ENCODE data around the gene BTN2A1.
"Not testable (repeated sequence)": the region's sequence is repeated elsewhere in the genome, so short reads cannot be mapped to it uniquely, and the experiment has no call there.

BTN2A1 gene

GRCh38 chr6:26457806-26458688 lies at the start of gene BTN2A1:
Gene BTN2A1 (plus strand): TSS chr6:26457955. CDS start chr6:26458637, 682 bp downstream.
- peak; percentile 16 to 23 for DNase-seq (ENCODE audit: low read depth in 2 of 2)

DNA sequence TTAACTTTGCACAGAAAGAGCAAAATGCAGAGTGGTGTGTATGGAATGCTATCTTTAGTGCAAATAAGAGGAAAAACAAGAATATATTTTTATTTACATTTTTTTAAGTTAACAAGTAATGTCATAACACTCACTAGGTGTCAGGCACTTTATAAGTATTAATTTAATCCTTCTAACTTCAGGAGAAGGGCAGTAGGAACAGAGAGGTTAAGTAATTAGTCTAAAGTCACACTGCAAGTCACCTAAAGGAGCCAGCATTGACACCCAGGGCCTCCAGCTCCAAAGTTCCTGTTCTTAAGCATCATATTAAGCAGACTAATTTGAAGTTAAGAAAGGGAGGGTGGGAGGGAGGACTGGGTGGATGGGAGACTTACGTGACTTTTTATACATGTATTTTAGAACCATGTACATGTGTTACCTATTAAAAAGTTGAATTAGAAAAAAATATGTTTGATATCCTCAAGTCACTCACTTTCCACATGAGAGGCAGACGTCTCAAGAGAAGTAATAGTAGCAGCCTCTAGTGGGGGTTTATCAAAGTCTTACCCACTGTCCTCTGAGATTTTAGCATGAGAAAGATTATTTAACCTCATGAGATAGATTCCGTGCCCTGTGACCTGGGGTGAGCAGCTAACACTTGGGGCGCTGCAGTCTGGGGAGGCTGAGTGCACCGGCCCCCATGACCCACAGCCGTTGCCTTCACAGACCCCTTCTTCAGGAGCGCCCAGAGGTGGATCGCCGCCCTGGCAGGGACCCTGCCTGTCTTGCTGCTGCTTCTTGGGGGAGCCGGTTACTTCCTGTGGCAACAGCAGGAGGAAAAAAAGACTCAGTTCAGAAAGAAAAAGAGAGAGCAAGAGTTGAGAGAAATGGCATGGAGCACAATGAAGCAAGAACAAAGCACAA lies 48.7 kb upstream of the BTN2A1 start:
- DNase-seq (ENCODE audit: low read depth in 2 of 2), result no peak

GRCh38 chr6:26411751-26412150 lies 46.0 kb upstream of the BTN2A1 start:
- DNase-seq (ENCODE audit: low read depth in 2 of 2), result no peak

DNA sequence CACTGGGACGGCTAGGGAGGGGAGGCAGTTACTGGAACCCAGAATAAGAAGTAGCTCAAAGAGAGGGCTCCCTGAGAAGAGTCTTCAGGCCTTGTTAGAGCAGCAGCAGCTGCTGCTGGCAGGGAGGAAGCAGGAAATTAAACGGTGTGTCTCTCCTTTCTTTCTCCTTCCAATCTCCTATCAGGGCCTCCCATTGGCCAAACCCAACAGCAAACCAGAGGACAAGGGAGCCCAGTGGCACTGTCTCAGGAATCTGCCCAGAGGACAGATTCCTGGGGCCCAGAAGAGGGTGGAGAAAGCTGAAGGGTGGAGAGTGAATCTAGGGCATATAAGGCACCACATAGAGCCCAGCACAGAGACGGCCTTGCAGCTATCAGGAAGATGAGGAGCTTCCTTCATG lies 45.5 kb upstream of the BTN2A1 start:
- no peak for DNase-seq (ENCODE audit: low read depth in 2 of 2)

- no peak for DNase-seq (ENCODE audit: low read depth in 2 of 2)
These were observed 44.8 kb upstream of the BTN2A1 start for GRCh38 chr6:26412954-26413353.

- DNase-seq (ENCODE audit: low read depth in 2 of 2), result no peak
These were observed 43.5 kb upstream of the BTN2A1 start for GRCh38 chr6:26414281-26414680.

- DNase-seq (ENCODE audit: low read depth in 2 of 2), result no peak
These were observed 42.6 kb upstream of the BTN2A1 start for GRCh38 chr6:26415036-26415614.

- no peak for DNase-seq (ENCODE audit: low read depth in 2 of 2)
These were observed 42.0 kb upstream of the BTN2A1 start for GRCh38 chr6:26415791-26416190.

DNA sequence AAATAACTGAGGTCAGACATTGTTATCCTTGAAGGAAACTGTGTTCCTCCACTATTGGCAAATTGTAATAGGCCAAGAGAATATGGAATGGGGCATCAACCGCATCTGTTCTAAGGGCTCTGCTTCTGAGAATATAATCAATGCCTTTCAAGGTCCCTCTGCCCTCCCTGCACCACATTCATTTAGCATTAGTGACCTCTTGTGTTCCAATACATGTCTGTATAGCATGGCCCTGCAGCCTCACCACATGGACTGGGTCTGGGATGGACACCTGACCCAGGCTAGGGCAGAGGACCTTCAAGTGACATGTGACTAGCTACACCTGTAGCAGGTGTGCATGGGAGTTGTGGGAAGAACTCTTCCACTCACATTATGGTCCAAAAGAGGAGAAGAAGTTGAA lies 41.5 kb upstream of the BTN2A1 start:
- DNase-seq (ENCODE audit: low read depth in 2 of 2), result no peak

DNA sequence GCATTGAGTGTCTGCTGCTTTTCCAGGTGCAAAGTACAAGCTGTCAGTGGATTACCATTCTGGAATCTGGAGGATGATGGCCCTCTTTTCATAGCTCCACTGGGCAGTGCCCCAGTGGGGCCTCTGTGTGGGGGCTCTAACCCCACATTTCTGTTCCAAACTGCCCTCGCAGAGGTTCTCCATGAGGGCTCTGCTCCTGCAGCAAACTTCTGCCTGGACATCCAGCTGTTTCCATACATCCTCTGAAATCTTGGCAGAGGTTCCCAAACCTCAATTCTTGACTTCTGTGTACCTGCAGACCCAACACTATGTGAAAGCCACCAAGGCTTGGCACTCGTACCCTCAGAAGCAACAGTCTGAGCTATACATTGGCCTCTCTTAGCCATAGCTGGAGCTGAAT lies 39.7 kb upstream of the BTN2A1 start:
- DNase-seq (ENCODE audit: low read depth in 2 of 2), result not testable (repeated sequence)

- not testable (repeated sequence) for DNase-seq (ENCODE audit: low read depth in 2 of 2)
These were observed 39.0 kb upstream of the BTN2A1 start for GRCh38 chr6:26418795-26419194.

- DNase-seq (ENCODE audit: low read depth in 2 of 2), result no peak
These were observed 37.0 kb upstream of the BTN2A1 start for GRCh38 chr6:26420688-26421171.

DNA sequence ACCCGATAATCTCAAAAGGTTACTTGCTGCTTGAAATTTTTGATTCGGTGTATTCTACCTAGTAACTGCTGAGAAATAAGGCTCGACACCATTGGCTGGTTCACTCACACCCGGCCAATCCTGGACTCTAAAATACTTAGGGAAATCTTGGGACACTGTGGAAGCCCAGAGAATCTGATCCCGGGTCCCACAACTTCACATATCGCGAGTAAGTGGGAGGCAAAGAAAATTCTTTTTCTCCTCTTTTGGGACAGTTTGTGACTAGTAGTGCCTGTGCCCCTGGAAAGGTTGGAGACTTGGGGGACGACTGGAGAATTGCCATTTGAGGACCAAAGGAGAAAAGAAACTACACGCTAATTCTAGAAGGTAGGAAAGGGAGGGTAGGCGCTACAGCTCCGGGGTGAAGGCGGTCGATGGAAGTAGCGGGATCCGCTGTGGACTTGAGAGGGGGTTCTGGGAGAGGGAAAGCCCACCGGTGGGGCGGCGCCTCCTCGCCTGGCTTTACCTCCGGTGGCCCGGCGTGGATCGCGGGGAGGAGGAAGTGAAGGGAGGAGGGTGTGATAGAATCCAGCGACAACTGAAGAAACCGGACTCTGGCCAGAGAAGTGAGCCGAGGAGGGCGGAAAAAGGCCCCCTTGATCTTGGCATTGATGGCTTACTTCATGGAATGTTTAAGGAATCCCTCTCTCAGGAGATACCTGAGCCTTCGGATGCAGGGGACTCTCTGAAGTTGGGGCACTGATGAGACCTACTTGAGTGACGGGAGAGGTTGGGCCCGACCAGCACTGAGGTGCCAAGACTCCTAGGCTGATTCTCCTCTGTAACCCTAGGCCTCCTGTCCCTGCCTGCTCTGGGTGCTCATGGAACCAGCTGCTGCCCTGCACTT lies 36.3 kb upstream of the BTN2A1 start:
- no peak for DNase-seq (ENCODE audit: low read depth in 2 of 2)

- DNase-seq (ENCODE audit: low read depth in 2 of 2), result no peak
These were observed 35.4 kb upstream of the BTN2A1 start for GRCh38 chr6:26422329-26422728.

GRCh38 chr6:26426691-26427450 lies 30.9 kb upstream of the BTN2A1 start:
- DNase-seq (ENCODE audit: low read depth in 2 of 2), result no peak

DNA sequence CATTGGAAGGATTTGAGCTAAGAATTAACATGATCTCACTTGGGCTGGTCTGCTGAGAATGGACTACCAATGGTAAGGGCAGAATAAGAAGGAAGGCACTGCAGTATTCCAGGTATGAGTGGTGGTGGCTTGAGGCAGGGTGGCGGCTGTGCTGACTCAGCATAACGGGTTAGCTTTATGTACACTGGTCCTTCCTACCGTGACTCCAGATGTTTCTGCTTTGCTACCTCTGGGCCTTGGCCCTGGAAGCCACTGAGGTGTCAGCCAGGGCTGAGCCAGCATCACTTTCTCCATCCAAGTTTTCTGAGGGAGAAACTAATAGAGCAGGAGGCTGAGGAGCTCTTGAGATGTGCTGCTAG lies 30.3 kb upstream of the BTN2A1 start:
- DNase-seq (ENCODE audit: low read depth in 2 of 2), result no peak

DNA sequence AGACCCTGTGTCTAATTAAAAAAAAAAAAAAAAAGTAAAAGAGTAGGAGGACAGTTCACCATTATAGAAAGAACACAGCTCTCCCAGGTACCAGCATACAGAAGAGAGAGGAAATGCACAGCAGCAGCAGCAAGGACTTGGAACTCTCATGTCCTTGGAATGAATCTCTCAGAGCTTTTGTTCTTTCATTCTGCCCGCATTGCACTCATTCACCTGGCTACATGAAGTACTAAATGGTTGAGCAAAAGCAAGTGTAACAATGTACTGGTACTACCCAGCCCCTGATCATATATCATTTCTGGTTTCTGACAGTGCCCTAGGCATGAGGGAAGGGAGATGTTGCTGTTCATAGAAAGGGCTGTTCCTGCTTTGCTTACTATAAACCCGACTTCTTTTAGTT lies 29.5 kb upstream of the BTN2A1 start:
- DNase-seq (ENCODE audit: low read depth in 2 of 2), result no peak

DNA sequence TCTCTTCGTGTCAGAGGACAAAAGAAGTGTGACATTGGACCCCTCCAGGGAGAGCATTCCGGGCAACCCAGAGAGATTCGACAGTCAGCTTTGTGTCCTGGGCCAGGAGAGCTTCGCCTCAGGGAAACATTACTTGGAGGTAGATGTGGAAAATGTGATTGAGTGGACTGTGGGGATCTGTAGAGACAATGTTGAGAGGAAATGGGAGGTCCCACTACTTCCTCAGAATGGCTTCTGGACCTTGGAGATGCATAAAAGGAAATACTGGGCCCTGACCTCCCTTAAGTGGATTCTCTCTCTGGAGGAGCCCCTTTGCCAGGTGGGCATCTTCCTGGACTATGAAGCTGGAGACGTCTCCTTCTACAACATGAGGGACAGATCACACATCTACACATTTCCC lies 27.0 kb upstream of the BTN2A1 start:
- no peak for DNase-seq (ENCODE audit: low read depth in 2 of 2)

DNA sequence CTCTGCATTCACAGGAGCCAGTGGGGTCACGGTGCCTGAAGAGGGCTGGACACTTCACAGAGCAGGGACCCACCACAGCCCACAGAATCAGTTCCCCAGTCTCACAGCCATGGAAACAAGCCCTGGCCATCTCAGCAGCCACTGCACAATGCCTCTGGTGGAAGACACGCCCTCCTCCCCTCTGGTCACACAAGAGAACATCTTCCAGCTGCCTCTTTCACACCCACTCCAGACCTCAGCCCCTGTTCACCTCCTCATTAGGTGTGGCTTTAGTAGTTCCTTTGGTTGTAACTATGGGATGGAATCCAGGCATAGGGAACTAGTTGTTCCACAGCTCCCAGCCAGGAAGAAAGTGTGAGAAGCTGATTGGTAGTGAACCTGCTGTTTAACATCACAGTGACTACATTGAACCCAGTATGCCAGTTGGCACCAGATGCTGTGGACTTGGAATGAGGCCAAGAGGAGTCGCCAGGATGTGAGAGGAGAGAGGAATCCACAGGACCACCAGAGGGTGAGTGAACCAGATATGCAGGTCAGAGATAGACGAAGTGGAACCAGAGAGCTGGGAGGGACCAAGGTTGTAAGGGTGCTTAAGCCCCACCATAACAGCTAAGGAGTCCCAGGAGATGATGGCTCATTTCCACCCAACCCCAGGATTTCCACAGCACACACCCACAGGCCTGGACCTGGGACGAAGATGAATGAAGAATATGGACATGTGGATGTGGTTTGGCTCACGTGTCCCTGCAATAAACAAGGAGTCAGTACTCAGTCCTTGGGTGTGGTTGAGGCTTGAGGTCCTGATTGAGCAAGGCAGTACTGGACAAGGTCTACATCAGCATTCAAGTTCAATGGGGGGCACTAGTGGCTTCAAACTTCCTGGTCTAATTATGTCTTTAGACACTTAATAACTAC lies 26.2 kb upstream of the BTN2A1 start:
- DNase-seq (ENCODE audit: low read depth in 2 of 2), result no peak
